ENCODE data around the gene PGLYRP3. TPM values are rescaled to one million over a fixed set of nuclear protein-coding genes. Genes with fewer than 3 reads are reported as not detected.

PGLYRP3 gene
- total RNA-seq, 2 experiments from 2014 or later: not detected

GRCh38 chr1:153272186-153272585 is 40.6 kb downstream of the PGLYRP3 start:
- Mint-ChIP-seq H3K4me1 (no peaks in the 10 kb centered on the region), H3K4me3 (no peak overlapping the region), H3K27me3 (peaks cover 23% of the 10 kb centered on the region), H3K9me3 (ENCODE audit: low read depth) (no peaks in the 10 kb centered on the region), H3K27ac (no peak overlapping the region), H3K36me3 (ENCODE audit: low read depth) (no peaks in the 10 kb centered on the region)
- DNase-seq: no peak
- ChIA-PET CTCF (no interaction called here), POLR2A (no interaction called here)
- intact Hi-C loops (cut with DNase I, micrococcal nuclease): no loop called here
- ATAC-seq: no peak

DNA sequence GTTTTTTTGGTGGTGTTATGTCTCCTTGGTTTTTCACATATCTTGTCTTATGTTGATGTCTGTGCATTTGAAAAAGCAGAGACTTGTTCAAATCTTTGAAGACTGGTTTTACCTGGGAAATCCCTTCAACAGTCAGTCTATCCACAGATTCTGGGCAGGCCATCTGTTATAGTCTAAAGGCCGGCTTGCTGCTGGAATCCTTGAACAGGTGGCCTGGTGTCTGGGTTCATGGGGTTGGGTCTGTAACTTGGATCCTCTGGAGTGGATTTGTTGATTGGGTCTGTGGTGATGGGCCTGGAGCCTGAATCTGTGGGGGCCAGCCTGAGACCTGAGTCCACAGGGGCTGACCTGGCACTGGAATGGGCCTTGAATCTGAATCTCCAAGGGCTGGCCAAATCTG is 41.0 kb downstream of the PGLYRP3 start:
- intact Hi-C loops (cut with DNase I, micrococcal nuclease): no loop called here
- Mint-ChIP-seq H3K27me3 (peaks cover 25% of the 10 kb centered on the region), H3K27ac (no peak overlapping the region), H3K36me3 (ENCODE audit: low read depth) (no peaks in the 10 kb centered on the region), H3K4me1 (no peaks in the 10 kb centered on the region), H3K9me3 (ENCODE audit: low read depth) (no peaks in the 10 kb centered on the region), H3K4me3 (no peak overlapping the region)
- CTCF ChIA-PET: interaction anchor here (0.8 kb wide), 1 partner anchor 20 kb away, joined by 3 read pairs; no protein-coding TSS in a partner anchor
- POLR2A ChIA-PET: no interaction called here
- DNase-seq (no peak), ATAC-seq (no peak)

GRCh38 chr1:153265457-153265856 is 47.3 kb downstream of the PGLYRP3 start:
- H3K9me3 Mint-ChIP-seq (ENCODE audit: low read depth): no peaks in the 10 kb centered on the region
- ChIA-PET CTCF (interaction anchor here (0.6 to 1.8 kb wide), 3 partner anchors 23 to 44 kb away, joined by 3 to 5 read pairs (median 3); no protein-coding TSS in a partner anchor), POLR2A (no interaction called here)
- intact Hi-C loops (cut with DNase I, micrococcal nuclease): no loop called here
- no peak for DNase-seq
- no peak for ATAC-seq
- H3K36me3 Mint-ChIP-seq (ENCODE audit: low read depth): no peaks in the 10 kb centered on the region
- peaks cover 25% of the 10 kb centered on the region for H3K4me1 Mint-ChIP-seq
- no peak overlapping the region for H3K4me3 Mint-ChIP-seq
- H3K27ac Mint-ChIP-seq: no peak overlapping the region
- H3K27me3 Mint-ChIP-seq: peaks cover 53% of the 10 kb centered on the region

- H3K4me3 Mint-ChIP-seq: peak overlapping the region; percentile 44
- ChIA-PET CTCF (interaction anchor here (0.6 to 1.0 kb wide), 3 partner anchors 16 to 232 kb away, joined by 3 to 4 read pairs (median 4); no protein-coding TSS in a partner anchor), POLR2A (no interaction called here)
- H3K27me3 Mint-ChIP-seq: peaks cover 50% of the 10 kb centered on the region
- intact Hi-C loops (cut with DNase I, micrococcal nuclease): no loop called here
- H3K27ac Mint-ChIP-seq: no peak overlapping the region
- peaks cover 32% of the 10 kb centered on the region for H3K4me1 Mint-ChIP-seq
- no peaks in the 10 kb centered on the region for H3K36me3 Mint-ChIP-seq (ENCODE audit: low read depth)
- DNase-seq (no peak), ATAC-seq (peak; percentile 51)
- H3K9me3 Mint-ChIP-seq (ENCODE audit: low read depth): no peaks in the 10 kb centered on the region
Observed at GRCh38 chr1:153262462-153263157, 50.1 kb downstream of the PGLYRP3 start.

GRCh38 chr1:153262070-153262366 is 50.7 kb downstream of the PGLYRP3 start:
- ATAC-seq (no peak), DNase-seq (no peak)
- Mint-ChIP-seq H3K4me1 (peaks cover 32% of the 10 kb centered on the region), H3K27ac (no peak overlapping the region), H3K9me3 (ENCODE audit: low read depth) (no peaks in the 10 kb centered on the region), H3K36me3 (ENCODE audit: low read depth) (no peaks in the 10 kb centered on the region), H3K4me3 (peak overlapping the region; percentile 44), H3K27me3 (peaks cover 46% of the 10 kb centered on the region)
- intact Hi-C loops (cut with DNase I, micrococcal nuclease): no loop called here
- ChIA-PET CTCF (interaction anchor here (0.7 to 1.2 kb wide), 4 partner anchors 16 to 311 kb away, joined by 3 to 4 read pairs (median 4); no protein-coding TSS in a partner anchor), POLR2A (no interaction called here)

DNA sequence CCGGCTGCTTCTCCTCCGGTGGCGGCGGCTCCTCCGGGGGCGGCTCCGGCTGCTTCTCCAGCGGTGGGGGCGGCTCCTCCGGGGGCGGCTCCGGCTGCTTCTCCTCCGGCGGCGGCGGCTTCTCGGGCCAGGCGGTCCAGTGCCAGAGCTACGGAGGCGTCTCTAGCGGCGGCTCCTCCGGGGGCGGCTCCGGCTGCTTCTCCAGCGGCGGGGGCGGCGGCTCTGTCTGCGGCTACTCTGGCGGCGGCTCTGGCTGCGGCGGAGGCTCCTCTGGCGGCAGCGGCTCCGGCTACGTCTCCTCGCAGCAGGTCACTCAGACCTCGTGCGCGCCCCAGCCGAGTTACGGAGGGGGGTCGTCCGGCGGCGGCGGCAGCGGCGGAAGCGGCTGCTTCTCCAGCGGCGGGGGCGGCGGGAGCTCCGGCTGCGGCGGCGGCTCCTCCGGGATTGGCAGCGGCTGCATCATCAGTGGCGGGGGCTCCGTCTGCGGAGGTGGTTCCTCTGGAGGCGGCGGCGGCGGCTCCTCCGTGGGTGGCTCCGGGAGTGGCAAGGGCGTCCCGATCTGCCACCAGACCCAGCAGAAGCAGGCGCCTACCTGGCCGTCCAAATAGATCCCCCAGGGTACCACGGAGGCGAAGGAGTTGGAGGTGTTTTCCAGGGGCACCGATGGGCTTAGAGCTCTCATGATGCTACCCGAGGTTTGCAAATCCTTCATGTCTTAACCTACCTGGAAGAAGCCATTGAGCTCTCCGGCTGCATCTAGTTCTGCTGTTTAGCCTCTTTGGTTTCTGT is 51.3 kb downstream of the PGLYRP3 start:
- peaks cover 42% of the 10 kb centered on the region for H3K27me3 Mint-ChIP-seq
- CTCF ChIA-PET: interaction anchor here (0.7 to 1.2 kb wide), 4 partner anchors 15 to 312 kb away, joined by 3 to 4 read pairs (median 4); no protein-coding TSS in a partner anchor
- H3K4me3 Mint-ChIP-seq: peak overlapping the region; percentile 44
- no peaks in the 10 kb centered on the region for H3K9me3 Mint-ChIP-seq (ENCODE audit: low read depth)
- no peaks in the 10 kb centered on the region for H3K36me3 Mint-ChIP-seq (ENCODE audit: low read depth)
- intact Hi-C loops (cut with DNase I, micrococcal nuclease): no loop called here
- peaks cover 32% of the 10 kb centered on the region for H3K4me1 Mint-ChIP-seq
- peak; percentile 42 for DNase-seq
- ATAC-seq: peak; percentile 27
- POLR2A ChIA-PET: no interaction called here
- no peak overlapping the region for H3K27ac Mint-ChIP-seq

DNA sequence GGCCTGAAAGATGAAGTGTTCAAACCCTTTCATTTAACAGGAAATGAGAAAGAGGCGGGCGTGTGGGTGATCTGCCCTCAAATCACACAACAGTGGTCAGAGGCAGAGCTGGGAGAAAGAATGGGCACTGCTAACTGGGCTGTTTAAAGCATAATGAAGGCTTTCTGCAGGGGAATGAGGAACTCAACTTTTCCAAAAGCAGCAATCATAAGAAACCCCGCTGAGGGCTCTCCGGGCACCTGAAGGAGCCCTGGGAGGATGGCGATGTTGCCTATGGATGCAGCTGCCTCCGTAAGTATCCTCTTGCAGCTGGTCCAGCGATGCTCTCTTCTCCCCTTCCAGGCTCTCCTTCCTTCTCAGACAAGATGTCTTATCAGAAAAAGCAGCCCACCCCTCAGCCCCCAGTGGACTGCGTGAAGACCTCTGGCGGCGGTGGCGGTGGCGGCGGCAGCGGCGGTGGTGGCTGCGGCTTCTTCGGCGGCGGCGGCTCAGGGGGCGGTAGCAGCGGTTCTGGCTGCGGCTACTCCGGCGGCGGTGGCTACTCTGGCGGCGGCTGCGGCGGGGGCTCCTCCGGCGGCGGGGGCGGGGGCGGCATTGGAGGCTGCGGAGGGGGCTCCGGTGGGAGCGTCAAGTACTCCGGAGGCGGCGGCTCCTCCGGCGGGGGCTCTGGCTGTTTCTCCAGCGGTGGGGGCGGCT is 52.0 kb downstream of the PGLYRP3 start:
- ChIA-PET POLR2A (no interaction called here), CTCF (interaction anchor here (1.2 kb wide), 1 partner anchor 19 kb away, joined by 3 read pairs; no protein-coding TSS in a partner anchor)
- Mint-ChIP-seq H3K4me3 (peak overlapping the region; percentile 42), H3K4me1 (peaks cover 32% of the 10 kb centered on the region), H3K27ac (no peak overlapping the region), H3K36me3 (ENCODE audit: low read depth) (no peaks in the 10 kb centered on the region), H3K27me3 (peaks cover 36% of the 10 kb centered on the region), H3K9me3 (ENCODE audit: low read depth) (no peaks in the 10 kb centered on the region)
- DNase-seq: peak; percentile 40
- ATAC-seq: peak; percentile 45
- intact Hi-C loops (cut with DNase I, micrococcal nuclease): no loop called here

- H3K27ac Mint-ChIP-seq: no peak within 1 kb of the TSS
- no peaks in the 10 kb centered on the region for H3K9me3 Mint-ChIP-seq (ENCODE audit: low read depth)
- DNase-seq (no peak), ATAC-seq (no peak)
- H3K27me3 Mint-ChIP-seq: peaks cover 31% of the 10 kb centered on the region
- H3K36me3 Mint-ChIP-seq (ENCODE audit: low read depth): no peaks in the 10 kb centered on the region
- peak within 1 kb of the TSS; percentile 42 for H3K4me3 Mint-ChIP-seq
- ChIA-PET POLR2A (no interaction called here), CTCF (interaction anchor here (0.6 to 1.1 kb wide), 3 partner anchors 22 to 393 kb away, joined by 3 to 4 read pairs (median 3); no protein-coding TSS in a partner anchor)
- intact Hi-C loops (cut with DNase I, micrococcal nuclease): no loop called here
- peaks cover 32% of the 10 kb centered on the region for H3K4me1 Mint-ChIP-seq
Observed at GRCh38 chr1:153259387-153259786, 53.4 kb downstream of the PGLYRP3 start, which contains the start of gene LORICRIN. Gene LORICRIN (plus strand): TSS chr1:153259687. CDS start chr1:153260950, 1,263 bp downstream.

- intact Hi-C loops (cut with DNase I, micrococcal nuclease): no loop called here
- peaks cover 14% of the 10 kb centered on the region for H3K27me3 Mint-ChIP-seq
- H3K36me3 Mint-ChIP-seq (ENCODE audit: low read depth): no peaks in the 10 kb centered on the region
- H3K9me3 Mint-ChIP-seq (ENCODE audit: low read depth): no peaks in the 10 kb centered on the region
- ChIA-PET POLR2A (no interaction called here), CTCF (interaction anchor here (0.7 to 1.3 kb wide), 4 partner anchors 32 to 376 kb away, joined by 3 to 5 read pairs (median 3); partner anchors contain the start of genes LELP1 and SMCP)
- ATAC-seq (peak; percentile 55), DNase-seq (no peak)
- H3K27ac Mint-ChIP-seq: no peak overlapping the region
- peaks cover 4% of the 10 kb centered on the region for H3K4me1 Mint-ChIP-seq
- H3K4me3 Mint-ChIP-seq: no peak overlapping the region
Observed at GRCh38 chr1:153253693-153254092, 59.1 kb downstream of the PGLYRP3 start.

DNA sequence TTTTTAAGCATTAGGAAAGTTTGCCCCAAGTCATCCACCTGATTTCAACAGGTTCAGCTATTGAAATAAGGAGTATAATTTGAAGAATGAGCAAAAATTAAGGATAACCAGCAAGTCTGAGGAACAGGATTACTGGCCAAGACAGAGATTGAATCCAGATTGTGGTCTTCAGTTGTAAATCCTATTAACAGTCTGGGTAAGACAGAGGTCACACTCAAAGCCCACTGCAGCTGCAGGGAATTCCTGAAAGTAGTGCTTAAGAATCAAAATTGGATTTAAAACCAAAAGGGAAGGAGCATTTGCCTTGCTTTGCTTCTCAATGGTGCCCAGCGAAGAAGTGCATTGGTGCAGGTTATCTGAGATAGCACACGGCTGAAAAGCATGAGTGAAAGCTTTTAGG is 59.7 kb downstream of the PGLYRP3 start:
- Mint-ChIP-seq H3K27ac (no peak overlapping the region), H3K4me3 (no peak overlapping the region), H3K9me3 (ENCODE audit: low read depth) (no peaks in the 10 kb centered on the region), H3K27me3 (peaks cover 14% of the 10 kb centered on the region), H3K4me1 (peaks cover 4% of the 10 kb centered on the region), H3K36me3 (ENCODE audit: low read depth) (no peaks in the 10 kb centered on the region)
- DNase-seq (no peak), ATAC-seq (no peak)
- ChIA-PET POLR2A (no interaction called here), CTCF (interaction anchor here (0.6 to 1.3 kb wide), 3 partner anchors 32 to 206 kb away, joined by 3 to 5 read pairs (median 3); no protein-coding TSS in a partner anchor)
- intact Hi-C loops (cut with DNase I, micrococcal nuclease): no loop called here

DNA sequence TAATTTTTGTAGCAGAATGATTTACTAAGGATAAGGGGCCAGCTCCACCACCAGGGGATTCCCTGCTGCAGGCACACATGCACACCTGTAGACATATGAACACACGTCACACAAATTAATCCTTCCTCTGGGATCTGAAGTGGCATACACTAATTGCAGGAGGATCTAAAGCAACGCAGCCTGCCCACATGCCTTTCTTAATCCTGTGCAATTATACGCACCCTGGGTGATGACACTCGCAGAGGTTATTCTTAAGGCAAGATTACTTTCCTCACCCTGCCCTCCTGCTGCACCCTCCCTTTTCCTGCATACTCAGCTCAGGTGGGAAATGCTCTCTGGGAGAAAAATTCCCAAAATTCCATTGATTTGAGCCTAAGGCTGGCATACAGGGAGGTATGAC is 60.8 kb downstream of the PGLYRP3 start:
- Mint-ChIP-seq H3K36me3 (ENCODE audit: low read depth) (no peaks in the 10 kb centered on the region), H3K27ac (no peak overlapping the region), H3K27me3 (peaks cover 20% of the 10 kb centered on the region), H3K4me3 (no peak overlapping the region), H3K4me1 (peaks cover 4% of the 10 kb centered on the region), H3K9me3 (ENCODE audit: low read depth) (no peaks in the 10 kb centered on the region)
- no peak for ATAC-seq
- intact Hi-C loops (cut with DNase I, micrococcal nuclease): no loop called here
- no peak for DNase-seq
- CTCF ChIA-PET: interaction anchor here (0.6 kb wide), 1 partner anchor 84 kb away, joined by 4 read pairs; no protein-coding TSS in a partner anchor
- POLR2A ChIA-PET: no interaction called here

Measured in activated CD4-positive, alpha-beta T cell treated with anti-CD3 and anti-CD28 coated beads for 36 hours (primary cell).